GM18508 (cell line): ENCODE data around the gene ENGASE.
"Not testable (repeated sequence)": the region's sequence is repeated elsewhere in the genome, so short reads cannot be mapped to it uniquely, and the experiment has no call there.

Source experiments
- ATAC-seq: cut with Tn5 transposase; IDR thresholded peaks from one replicate; pipeline ENCODE4 v1.9.1; 2021; ENCODE audit warnings: moderate number of reproducible peaks; ENCODE audit not compliant: insufficient read depth, unreplicated experiment

Gene ENGASE, protein sequence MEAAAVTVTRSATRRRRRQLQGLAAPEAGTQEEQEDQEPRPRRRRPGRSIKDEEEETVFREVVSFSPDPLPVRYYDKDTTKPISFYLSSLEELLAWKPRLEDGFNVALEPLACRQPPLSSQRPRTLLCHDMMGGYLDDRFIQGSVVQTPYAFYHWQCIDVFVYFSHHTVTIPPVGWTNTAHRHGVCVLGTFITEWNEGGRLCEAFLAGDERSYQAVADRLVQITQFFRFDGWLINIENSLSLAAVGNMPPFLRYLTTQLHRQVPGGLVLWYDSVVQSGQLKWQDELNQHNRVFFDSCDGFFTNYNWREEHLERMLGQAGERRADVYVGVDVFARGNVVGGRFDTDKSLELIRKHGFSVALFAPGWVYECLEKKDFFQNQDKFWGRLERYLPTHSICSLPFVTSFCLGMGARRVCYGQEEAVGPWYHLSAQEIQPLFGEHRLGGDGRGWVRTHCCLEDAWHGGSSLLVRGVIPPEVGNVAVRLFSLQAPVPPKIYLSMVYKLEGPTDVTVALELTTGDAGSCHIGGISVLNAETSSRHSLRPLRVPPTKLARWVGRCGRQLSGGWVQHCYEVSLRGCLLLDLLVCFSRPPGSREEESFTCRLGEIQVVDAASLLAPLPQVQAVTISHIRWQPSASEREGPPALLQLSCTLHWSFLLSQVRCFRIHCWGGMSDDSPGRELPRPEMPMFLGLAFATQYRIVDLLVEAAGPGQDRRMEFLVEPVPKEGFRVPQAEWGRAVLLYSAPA

GRCh38 chr17:79074649-79075445, at the start of gene ENGASE:
Gene ENGASE, plus strand, starts transcription at chr17:79074824. Its CDS starts 121 bp downstream, at chr17:79074945.
- no peak for ATAC-seq

GRCh38 chr17:79024901-79025737, 49.5 kb upstream of the ENGASE start:
- no peak for ATAC-seq

- ATAC-seq = no peak
These were observed 48.0 kb upstream of the ENGASE start for GRCh38 chr17:79026376-79027273.

DNA sequence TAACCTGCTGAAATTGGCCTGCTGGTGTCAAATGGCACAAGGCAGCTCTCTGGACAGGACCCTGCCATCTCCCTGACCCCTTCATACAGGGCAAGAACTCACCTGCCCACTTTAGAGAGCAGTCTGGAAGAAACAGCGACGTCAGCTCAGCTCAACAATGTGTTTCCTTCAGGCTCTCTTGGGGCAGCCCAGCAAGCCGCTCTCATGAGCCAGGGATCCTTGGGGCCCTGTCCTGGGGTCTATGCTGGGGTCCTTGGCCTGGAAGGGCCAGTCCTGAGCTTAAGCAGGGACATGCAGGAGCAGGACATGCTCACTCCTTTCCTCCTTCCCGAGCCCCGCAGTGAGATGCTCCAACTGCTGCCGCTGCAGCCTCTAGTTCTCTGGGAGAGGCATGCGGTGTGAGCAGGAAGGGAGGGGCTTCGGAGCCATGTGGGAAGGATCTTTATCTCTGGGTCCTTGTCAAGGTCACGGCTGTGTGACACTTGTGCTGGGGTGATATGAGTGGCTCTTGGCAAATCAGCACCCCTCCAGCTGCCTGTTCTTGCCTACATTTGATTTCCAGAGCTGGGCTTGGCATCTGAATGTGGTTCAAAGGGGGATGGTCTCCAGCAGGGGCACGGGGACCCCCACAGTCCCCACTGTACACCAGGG, 47.2 kb upstream of the ENGASE start:
- no peak for ATAC-seq

DNA sequence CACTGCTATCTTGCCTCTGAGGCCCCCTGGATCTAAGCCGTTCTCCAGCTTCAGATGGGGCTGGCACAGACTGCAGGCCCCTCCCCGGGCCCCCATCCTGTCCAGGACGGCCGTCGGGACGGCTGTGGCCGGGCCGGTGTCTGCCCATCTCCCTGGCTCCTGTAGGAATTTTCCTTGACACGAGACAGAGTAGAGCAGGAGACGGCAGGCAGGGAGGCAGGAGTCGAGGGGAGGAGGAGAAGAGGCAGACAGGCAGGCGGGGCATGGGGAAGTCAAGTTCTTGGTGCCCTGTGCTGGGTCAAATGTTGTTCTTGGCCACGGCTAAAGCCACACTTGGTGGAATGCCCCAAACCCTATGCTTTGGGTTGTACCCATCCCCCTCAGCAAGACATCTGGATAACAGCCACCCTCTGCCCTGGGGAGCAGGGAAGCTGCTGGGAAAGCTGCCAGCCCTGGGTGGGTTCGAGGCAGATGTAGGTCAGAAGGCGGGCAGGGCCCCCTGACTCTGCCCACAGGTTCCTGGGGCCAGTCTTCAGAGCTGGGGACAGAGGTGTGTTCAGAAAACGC, 46.6 kb upstream of the ENGASE start:
- no peak for ATAC-seq

DNA sequence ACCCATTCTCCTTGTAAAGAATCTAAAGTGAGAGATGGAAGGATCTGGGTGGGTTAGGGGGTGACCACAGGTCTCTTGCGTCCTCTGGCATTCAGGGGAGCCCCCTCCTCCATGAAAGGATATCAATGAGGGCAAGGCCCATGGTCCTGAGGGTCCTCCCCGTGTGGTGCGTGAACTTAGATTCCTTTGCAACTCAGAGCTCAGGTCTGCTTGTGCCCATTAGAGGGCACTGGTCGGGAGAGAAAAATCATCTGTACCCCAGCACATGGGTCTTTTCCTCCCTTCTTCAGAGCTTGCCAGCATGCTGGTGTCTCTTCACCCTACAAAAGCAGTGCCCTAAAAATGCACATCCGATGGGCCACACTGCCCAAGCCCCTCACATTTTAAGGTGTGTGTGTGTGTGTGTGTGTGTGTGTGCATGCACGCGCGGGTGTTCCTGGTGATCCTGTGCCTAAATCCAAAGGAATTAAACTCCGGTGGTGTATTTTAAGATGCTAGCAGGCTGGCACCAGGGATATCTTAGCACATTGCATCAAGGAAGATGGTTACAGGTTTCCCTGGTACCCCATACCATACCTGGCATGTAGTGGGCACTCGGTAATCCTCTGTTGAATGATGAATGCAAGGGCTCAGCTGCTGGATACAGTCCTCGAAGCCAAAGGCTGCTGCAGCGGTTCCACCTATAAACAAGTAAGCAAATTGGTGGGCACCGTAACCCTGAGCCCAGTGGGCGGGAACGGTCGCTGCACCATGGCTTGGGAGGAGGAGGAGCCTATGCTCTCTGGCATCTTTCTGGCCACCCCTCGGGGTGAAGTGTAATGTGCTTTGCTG, 45.9 kb upstream of the ENGASE start:
- ATAC-seq = no peak

DNA sequence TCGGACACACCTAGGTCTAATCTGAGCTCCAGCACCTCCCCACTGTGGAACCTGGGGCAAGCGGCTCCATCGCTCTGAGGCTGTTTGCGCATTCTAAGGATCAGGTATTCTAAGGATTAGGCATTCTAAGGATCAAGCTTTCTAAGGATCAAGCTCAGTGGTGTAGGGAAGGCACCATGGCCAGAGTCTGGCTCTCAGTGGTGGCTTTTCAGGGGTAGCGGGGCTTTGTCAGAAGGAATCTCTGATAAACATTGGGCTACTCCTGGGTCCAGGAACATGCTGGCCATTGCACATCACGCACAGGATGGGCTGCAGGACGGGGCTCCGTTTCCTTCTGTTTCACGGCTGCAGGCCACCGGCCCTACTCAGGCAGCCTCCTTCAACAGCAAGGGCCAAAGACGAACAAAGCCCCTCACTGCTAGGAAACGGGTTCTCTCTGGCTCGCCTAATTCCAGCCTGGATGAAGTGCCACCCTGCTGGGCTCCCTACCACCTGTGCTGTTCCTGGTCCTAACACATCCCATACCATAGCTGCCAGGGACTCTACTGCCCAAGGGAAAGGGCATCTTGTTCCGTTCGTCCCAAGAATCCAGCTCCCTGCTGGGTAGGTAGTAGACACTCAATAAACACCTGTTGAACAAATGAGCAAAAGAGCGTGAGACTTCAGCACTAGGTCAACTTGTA, 45.2 kb upstream of the ENGASE start:
- ATAC-seq = no peak

DNA sequence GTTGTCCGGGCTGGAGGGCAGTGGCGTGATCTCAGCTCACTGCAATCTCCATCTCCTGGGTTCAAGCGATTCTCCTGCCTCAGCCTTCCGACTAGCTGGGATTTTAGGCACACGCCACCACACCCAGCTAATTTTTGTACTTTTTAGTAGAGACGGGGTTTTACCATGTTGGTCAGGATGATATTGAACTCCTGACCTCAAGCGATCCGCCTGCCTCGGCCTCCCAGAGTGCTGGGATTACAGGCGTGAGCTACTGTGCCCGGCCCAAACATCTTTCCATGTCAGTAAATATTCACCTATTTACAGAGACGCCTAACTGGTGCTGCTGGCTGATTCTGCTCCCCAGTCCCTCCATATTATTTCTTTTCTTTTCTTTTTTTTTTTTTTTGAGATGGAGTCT, 44.0 kb upstream of the ENGASE start:
- ATAC-seq = not testable (repeated sequence)

DNA sequence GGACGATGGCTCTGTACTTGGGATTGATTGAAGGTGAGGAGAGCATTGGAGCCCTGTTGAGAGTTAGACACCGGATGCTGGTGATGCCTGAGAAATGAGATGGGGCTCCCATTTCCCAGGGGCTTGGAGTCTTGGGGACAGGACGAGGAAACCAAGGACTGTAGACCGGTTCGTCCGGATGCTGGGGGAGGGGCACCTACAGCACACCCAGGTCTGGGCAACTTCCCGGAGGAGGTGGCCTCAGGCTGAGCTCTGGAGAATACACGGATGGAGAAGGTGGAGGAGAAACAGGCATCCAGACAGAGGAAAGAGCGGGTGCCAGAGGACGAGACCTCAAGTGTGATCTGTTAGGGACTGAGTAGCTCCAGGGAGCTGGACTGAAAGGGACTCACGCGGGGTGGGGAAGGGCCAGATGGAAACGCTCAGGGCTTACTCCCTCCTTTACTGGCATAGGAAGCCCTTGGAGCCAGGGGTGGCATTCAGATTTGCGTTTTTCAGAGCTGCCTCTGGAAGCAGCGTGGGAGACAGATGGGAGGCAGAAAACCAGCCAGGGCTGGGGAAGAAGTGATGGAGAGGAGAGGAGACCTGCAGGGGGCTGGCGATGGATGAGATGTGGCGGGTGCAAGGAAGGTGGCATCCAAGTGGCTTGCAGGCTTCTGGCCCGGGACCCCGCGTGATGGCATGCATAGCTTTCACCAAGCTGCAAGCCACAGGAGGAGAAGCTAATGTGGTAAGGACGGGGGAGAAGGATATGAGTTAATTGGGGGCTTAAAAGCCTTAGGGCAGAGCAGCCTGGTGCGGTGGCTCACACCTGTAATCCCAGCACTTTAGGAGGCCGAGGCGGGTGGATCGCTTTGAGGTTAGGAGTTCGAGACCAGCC, 42.4 kb upstream of the ENGASE start:
- ATAC-seq = no peak

DNA sequence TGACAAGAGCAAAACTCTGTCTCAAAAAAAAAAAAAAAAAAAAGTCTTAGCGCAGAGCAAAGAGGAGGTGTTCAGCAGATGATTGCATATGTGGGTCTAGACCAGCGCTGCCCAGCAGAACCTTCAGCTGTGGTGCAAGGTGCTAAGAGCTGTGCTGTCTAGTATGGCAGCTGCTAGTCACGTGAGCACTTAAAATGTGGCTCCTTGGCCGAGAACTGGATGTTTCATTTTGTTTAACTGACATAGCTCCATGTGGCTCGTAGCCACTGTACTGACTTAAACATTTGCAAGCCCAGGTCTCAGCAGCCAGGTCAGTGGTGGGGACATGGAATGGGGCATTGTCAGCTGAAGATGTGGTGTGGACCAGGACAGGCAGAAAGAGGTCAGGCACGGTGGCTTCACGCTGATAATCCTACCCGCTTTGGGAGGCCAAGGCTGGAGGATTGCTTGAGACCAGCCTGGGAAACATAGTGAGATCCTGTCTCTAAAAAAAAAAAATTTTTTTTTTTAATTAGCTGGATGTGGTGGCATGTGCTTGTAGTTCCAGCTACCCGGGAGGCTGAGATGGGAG, 41.5 kb upstream of the ENGASE start:
- no peak for ATAC-seq

- ATAC-seq = no peak
These were observed 40.7 kb upstream of the ENGASE start for GRCh38 chr17:79033741-79034501.

GRCh38 chr17:79034931-79035485, 39.6 kb upstream of the ENGASE start:
- no peak for ATAC-seq

DNA sequence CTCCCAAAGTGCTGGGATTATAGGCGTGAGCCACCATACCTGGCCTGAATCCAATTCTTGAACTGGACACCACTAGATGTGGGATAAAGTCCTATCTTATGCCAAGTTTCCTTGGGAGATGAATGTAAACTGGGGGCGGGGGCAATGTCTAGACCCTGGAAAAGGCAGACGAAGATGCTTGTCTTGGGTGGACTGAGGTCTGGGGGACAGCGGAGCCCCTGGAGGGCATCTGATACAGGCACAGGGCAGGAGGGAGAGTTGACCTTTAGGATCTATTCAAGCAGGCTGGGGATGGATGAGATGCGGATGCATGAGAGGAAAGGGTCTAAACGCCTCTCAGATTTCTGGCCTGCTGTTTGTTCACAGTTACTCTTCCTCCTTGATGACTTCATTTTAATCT, 38.9 kb upstream of the ENGASE start:
- no peak for ATAC-seq

GRCh38 chr17:79036181-79036580, 38.4 kb upstream of the ENGASE start:
- no peak for ATAC-seq
